Suprapubic skin (tissue), 4 donors: Measurements from ENCODE around the gene DIAPH2.

Source experiments
- EP300 ChIP-seq: sonication (generic); formaldehyde crosslinking; IDR thresholded peaks from one replicate; pipeline ENCODE4 v1.6.1; 2017; ENCODE audit warnings: antibody characterized with exemption
- POLR2AphosphoS5 ChIP-seq, 3 donors: sonication (generic); formaldehyde crosslinking; IDR thresholded peaks; one replicate each; pipeline ENCODE4 v1.6.1; 2017; ENCODE audit warnings: antibody characterized with exemption in 3 of 3

- TF ChIP-seq EP300 (no peak), POLR2AphosphoS5 (IDR thresholded peaks at IDR 0.05) (no peak)
These were observed 3.1 kb downstream of the DIAPH2 start for GRCh38 chrX:96687776-96688175.
